ENCODE measurements around the gene KDM4C. TPM values are rescaled to one million over a fixed set of nuclear protein-coding genes. Genes with fewer than 3 reads are reported as not detected.
A peak's percentile ranks its signal among the peaks of the same experiment; 100 is the strongest.

KDM4C gene
- total and polyA plus RNA-seq, 2 of the 13 experiments (the other 11 are each of a cell fraction or from before 2014, with no cell fraction given), result 19.4 to 23.6 TPM

DNA sequence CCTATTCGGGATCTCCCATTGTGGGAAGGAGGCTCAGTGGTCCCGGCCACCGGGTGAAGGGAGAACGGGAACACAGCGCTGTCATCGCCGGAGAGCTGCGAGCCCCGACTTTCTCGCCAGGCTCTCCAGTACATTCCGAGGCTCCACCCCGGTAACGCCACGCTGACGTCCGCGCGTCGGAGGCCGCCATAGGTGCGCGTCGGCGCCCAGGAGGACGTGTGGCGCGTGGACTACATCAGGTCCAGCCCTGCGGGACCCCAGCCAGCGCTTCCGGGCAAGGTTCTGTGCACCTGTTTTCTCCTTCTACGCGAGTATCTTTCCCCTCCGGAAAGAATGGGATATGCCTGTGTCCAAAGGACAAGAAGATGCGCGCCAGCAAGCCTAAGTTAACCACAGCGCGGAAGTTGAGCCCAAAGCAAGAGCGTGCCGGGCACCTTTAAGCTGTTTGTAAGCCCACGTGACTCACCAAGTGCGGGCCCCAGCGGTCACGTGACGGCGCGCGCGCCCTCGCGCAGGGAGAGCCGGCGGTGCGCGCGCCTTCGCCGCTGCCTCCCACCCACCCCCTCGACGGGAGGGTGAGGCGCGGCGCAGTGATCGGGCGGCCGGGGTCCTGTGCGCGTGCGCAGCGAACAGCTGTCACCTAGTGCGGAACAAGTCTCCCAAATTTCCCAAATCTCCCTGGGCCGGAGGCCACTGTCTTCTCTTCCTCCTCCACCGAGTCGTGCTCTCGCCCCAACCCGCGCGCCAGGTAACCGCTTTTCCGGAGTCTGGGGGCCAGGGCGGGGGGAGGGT lies at the start of gene KDM4C (continued):
- TF ChIP-seq, protein P1, sequence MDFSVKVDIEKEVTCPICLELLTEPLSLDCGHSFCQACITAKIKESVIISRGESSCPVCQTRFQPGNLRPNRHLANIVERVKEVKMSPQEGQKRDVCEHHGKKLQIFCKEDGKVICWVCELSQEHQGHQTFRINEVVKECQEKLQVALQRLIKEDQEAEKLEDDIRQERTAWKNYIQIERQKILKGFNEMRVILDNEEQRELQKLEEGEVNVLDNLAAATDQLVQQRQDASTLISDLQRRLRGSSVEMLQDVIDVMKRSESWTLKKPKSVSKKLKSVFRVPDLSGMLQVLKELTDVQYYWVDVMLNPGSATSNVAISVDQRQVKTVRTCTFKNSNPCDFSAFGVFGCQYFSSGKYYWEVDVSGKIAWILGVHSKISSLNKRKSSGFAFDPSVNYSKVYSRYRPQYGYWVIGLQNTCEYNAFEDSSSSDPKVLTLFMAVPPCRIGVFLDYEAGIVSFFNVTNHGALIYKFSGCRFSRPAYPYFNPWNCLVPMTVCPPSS (IDR thresholded peaks at IDR 0.05), result no peak
- no peak for TF ChIP-seq NBN (conservative IDR thresholded peaks at IDR 0.05)
- TF ChIP-seq, protein P2, sequence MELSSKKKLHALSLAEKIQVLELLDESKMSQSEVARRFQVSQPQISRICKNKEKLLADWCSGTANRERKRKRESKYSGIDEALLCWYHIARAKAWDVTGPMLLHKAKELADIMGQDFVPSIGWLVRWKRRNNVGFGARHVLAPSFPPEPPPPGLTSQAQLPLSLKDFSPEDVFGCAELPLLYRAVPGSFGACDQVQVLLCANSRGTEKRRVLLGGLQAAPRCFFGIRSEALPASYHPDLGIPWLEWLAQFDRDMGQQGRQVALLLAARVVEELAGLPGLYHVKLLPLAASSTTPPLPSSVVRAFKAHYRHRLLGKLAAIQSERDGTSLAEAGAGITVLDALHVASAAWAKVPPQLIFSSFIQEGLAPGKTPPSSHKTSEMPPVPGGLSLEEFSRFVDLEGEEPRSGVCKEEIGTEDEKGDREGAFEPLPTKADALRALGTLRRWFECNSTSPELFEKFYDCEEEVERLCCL (CRISPR knock-in tag; IDR thresholded peaks at IDR 0.05; ENCODE audit: borderline replicate concordance), result no peak
- no peak; the same call in 1 of the 2 replicates for TF ChIP-seq ZKSCAN1 (IDR thresholded peaks at IDR 0.05; ENCODE audit: low read length)
- peak; percentile 28; the same call in 1 of the 2 replicates for TF ChIP-seq MIER3 (CRISPR knock-in tag; IDR thresholded peaks at IDR 0.05; ENCODE audit: borderline replicate concordance)
- TF ChIP-seq MAF1 (CRISPR knock-in tag; IDR thresholded peaks at IDR 0.05; ENCODE audit: borderline replicate concordance), result 0 out of 2 replicates have a peak, but pooled peaks have one; percentile 23
- no peak; the same call in 1 of the 2 replicates for TF ChIP-seq IRX3 (CRISPR knock-in tag; IDR thresholded peaks at IDR 0.05; ENCODE audit: borderline replicate concordance, low read depth)
- TF ChIP-seq RFX5 (IDR thresholded peaks at IDR 0.05; ENCODE audit: low read depth, low read length), result peak; percentile 53; the same call in 1 of the 2 replicates
- TF ChIP-seq BCL6 (CRISPR knock-in tag; IDR thresholded peaks at IDR 0.05), result peak; percentile 38; the same call in 1 of the 2 replicates
- peak; percentile 54; the same call in 1 of the 2 replicates for TF ChIP-seq AKNA (CRISPR knock-in tag; IDR thresholded peaks at IDR 0.05; ENCODE audit: borderline replicate concordance)
- no peak for TF ChIP-seq FOXP1 (IDR thresholded peaks at IDR 0.05)
- no peak for TF ChIP-seq FOXP1 (CRISPR knock-in tag; IDR thresholded peaks at IDR 0.05)
- TF ChIP-seq, protein P3, sequence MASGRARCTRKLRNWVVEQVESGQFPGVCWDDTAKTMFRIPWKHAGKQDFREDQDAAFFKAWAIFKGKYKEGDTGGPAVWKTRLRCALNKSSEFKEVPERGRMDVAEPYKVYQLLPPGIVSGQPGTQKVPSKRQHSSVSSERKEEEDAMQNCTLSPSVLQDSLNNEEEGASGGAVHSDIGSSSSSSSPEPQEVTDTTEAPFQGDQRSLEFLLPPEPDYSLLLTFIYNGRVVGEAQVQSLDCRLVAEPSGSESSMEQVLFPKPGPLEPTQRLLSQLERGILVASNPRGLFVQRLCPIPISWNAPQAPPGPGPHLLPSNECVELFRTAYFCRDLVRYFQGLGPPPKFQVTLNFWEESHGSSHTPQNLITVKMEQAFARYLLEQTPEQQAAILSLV (CRISPR knock-in tag; IDR thresholded peaks at IDR 0.05; ENCODE audit: borderline replicate concordance), result peak; percentile 72
- TF ChIP-seq RORA (CRISPR knock-in tag; IDR thresholded peaks at IDR 0.05), result no peak
- TF ChIP-seq ZNF839 (CRISPR knock-in tag; IDR thresholded peaks at IDR 0.05; ENCODE audit: borderline replicate concordance), result 0 out of 2 replicates have a peak, but pooled peaks have one; percentile 19
- TF ChIP-seq, protein P4, sequence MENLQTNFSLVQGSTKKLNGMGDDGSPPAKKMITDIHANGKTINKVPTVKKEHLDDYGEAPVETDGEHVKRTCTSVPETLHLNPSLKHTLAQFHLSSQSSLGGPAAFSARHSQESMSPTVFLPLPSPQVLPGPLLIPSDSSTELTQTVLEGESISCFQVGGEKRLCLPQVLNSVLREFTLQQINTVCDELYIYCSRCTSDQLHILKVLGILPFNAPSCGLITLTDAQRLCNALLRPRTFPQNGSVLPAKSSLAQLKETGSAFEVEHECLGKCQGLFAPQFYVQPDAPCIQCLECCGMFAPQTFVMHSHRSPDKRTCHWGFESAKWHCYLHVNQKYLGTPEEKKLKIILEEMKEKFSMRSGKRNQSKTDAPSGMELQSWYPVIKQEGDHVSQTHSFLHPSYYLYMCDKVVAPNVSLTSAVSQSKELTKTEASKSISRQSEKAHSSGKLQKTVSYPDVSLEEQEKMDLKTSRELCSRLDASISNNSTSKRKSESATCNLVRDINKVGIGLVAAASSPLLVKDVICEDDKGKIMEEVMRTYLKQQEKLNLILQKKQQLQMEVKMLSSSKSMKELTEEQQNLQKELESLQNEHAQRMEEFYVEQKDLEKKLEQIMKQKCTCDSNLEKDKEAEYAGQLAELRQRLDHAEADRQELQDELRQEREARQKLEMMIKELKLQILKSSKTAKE (CRISPR knock-in tag; IDR thresholded peaks at IDR 0.05; ENCODE audit: borderline replicate concordance), result no peak
